PC-9 (cell line): Measurements from ENCODE around the gene EXOSC7. TPM values are rescaled to one million over a fixed set of nuclear protein-coding genes. Genes with fewer than 3 reads are reported as not detected.

Experiments used
- BruUV-seq: library from RNA; stranded (reverse); fragments of 400-500 nt; replicated peaks from 2 replicates; lab custom pipeline; 2021; lab: Mats Ljungman, UMichigan
- CTCF ChIA-PET: fragments of 300-600 bp; sonication (Branson Sonifier 250); formaldehyde crosslinking; loops from one replicate; lab custom pipeline; 2022; ENCODE audit warnings: antibody characterized with exemption; lab: Charles Lee
- POLR2A ChIA-PET: fragments of 300-600 bp; sonication (Branson Sonifier 250); formaldehyde crosslinking; loops from one replicate; lab custom pipeline; 2022; ENCODE audit warnings: antibody characterized with exemption; ENCODE audit not compliant: unreplicated experiment; lab: Charles Lee
- DNase-seq, 2 experiments: peaks; one replicate each; pipeline versions ENCODE4 v3.0.0 to v3.0.0-alpha.2; 2015 to 2022; ENCODE audit warnings: mixed read lengths in 1 of 2
- H2AFZ ChIP-seq: fragments of 200-600 bp; sonication (generic); 2 replicates; pipeline ENCODE4 v1.8.1; 2017; ENCODE audit warnings: antibody characterized with exemption
- H3F3A ChIP-seq: fragments of 200-600 bp; sonication (generic); 2 replicates; pipeline ENCODE4 v1.8.1; 2017; ENCODE audit warnings: antibody characterized with exemption, mild to moderate bottlenecking, low read depth; ENCODE audit not compliant: insufficient read depth
- H3K27ac ChIP-seq: fragments of 200-600 bp; sonication (generic); 2 replicates; pipeline ENCODE4 v1.6.1; 2016; ENCODE audit warnings: mixed run types
- H3K27me3 ChIP-seq: fragments of 200-600 bp; sonication (generic); 2 replicates; pipeline ENCODE4 v1.6.1; 2016; ENCODE audit warnings: low read depth, mixed run types; ENCODE audit not compliant: insufficient read depth
- H3K36me3 ChIP-seq: fragments of 200-600 bp; sonication (generic); 2 replicates; pipeline ENCODE4 v1.6.1; 2016; ENCODE audit warnings: low read depth, mixed run types
- H3K4me1 ChIP-seq: fragments of 200-600 bp; sonication (generic); replicated peaks from 2 replicates; pipeline ENCODE4 v1.6.1; 2016; ENCODE audit warnings: mixed run types; ENCODE audit not compliant: insufficient read depth
- H3K4me2 ChIP-seq: fragments of 200-600 bp; sonication (generic); 2 replicates; pipeline ENCODE4 v1.6.1; 2017; ENCODE audit warnings: mixed run types
- H3K4me3 ChIP-seq: fragments of 200-600 bp; sonication (generic); 2 replicates; pipeline ENCODE4 v1.6.1; 2016; ENCODE audit warnings: mixed run types
- H3K79me2 ChIP-seq: fragments of 200-600 bp; sonication (generic); 2 replicates; pipeline ENCODE4 v1.6.1; 2017; ENCODE audit warnings: low read depth, mixed run types
- H3K9me2 ChIP-seq: fragments of 200-600 bp; sonication (generic); 2 replicates; pipeline ENCODE4 v1.8.1; 2017; ENCODE audit warnings: mild to moderate bottlenecking; ENCODE audit not compliant: insufficient read depth
- H3K9me3 ChIP-seq: fragments of 200-600 bp; sonication (generic); 2 replicates; pipeline ENCODE4 v1.8.1; 2016; ENCODE audit warnings: low read depth; ENCODE audit not compliant: insufficient read depth
- H4K20me1 ChIP-seq: fragments of 200-600 bp; sonication (generic); 2 replicates; pipeline ENCODE4 v1.8.1; 2017; ENCODE audit not compliant: insufficient read depth
- EZH2 ChIP-seq: fragments of 200-600 bp; sonication (generic); IDR thresholded peaks from 2 replicates; pipeline ENCODE4 v1.8.0; 2017; ENCODE audit warnings: antibody characterized with exemption, low read depth
- intact Hi-C: fragments of 100-400 bp; cut with micrococcal nuclease; formaldehyde crosslinking; loops from one replicate; pipeline ENCODE4 v1.10.0; 2022; ENCODE audit not compliant: unreplicated experiment
- total RNA-seq: library from RNA; stranded (reverse); gene quantifications from 2 replicates; pipeline ENCODE4 v1.2.3, GENCODE V29; 2021
- TF ChIP-seq, protein P1 (sequence below): fragments of 200-600 bp; sonication (generic); conservative IDR thresholded peaks from 2 replicates; pipeline ENCODE4 v1.6.1; 2017; ENCODE audit warnings: mixed run types, antibody characterized with exemption, mild to moderate bottlenecking, moderate library complexity

Gene EXOSC7
- total RNA-seq, 1 experiment from 2014 or later, result 56.2 TPM

DNA sequence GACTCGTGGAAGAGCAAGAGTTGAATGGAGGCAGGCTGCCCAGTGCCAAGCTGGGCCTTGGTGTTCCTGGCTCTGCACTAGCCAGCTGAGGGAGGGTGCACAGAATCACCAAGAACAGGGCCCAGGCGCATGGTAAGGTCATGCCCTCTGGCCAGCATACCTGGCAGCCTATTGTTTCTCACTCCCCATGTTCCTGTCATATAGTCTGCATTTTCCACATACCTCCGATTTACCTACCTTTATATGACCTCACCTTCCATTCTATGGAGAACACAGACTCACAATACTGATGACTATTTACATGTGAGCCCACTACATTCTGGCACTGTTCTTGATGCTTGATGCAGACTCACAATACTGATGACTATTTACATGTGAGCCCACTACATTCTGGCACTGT lies 55.5 kb downstream of the EXOSC7 start:
- CTCF ChIA-PET, result no interaction called here

DNA sequence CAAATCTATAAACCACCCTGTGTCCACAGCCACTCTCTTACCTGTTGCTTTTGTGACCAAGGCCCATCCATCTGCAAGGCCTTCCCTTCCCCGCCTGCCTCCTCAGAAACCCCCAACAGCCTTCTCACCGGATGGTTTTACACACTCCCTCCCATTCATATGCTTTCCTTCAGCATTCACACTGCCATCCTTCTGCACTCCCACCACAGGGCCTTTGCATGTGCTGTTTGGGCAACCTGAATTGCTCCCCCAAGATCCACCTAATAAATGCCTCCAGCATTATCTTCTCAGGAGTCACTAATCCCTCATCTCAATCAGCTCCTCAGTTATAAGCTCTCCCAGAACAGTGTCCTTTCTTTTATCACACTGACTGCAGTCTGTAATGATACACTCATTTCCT lies 56.1 kb downstream of the EXOSC7 start:
- Histone ChIP-seq H3K4me2 (no peak overlapping the region), H3K27ac (no peak overlapping the region), H3F3A (no peaks in the 10 kb centered on the region), H3K4me1 (no peaks in the 10 kb centered on the region), H3K9me2 (no peaks in the 10 kb centered on the region), H3K36me3 (no peaks in the 10 kb centered on the region), H3K4me3 (no peak overlapping the region), H4K20me1 (no peaks in the 10 kb centered on the region), H3K9me3 (no peaks in the 10 kb centered on the region), H2AFZ (no peak overlapping the region), H3K79me2 (no peaks in the 10 kb centered on the region), H3K27me3 (no peaks in the 10 kb centered on the region)
- no peak for DNase-seq
- CTCF ChIA-PET, result no interaction called here
- TF ChIP-seq, protein P1, sequence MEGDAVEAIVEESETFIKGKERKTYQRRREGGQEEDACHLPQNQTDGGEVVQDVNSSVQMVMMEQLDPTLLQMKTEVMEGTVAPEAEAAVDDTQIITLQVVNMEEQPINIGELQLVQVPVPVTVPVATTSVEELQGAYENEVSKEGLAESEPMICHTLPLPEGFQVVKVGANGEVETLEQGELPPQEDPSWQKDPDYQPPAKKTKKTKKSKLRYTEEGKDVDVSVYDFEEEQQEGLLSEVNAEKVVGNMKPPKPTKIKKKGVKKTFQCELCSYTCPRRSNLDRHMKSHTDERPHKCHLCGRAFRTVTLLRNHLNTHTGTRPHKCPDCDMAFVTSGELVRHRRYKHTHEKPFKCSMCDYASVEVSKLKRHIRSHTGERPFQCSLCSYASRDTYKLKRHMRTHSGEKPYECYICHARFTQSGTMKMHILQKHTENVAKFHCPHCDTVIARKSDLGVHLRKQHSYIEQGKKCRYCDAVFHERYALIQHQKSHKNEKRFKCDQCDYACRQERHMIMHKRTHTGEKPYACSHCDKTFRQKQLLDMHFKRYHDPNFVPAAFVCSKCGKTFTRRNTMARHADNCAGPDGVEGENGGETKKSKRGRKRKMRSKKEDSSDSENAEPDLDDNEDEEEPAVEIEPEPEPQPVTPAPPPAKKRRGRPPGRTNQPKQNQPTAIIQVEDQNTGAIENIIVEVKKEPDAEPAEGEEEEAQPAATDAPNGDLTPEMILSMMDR, result no peak
- TF ChIP-seq EZH2, result no peak
- intact Hi-C loops, result loop anchor here (10.0 kb wide), 4 partner anchors 653 to 1343 kb away; partner anchors contain the start of genes CCR5 and SACM1L
- BruUV-seq, result no TSS peak
- POLR2A ChIA-PET, result no interaction called here

More for the DNA sequence above, 55.5 kb downstream of the EXOSC7 start:
- Histone ChIP-seq H3K4me1 (no peaks in the 10 kb centered on the region), H3K4me2 (no peak overlapping the region), H3F3A (no peaks in the 10 kb centered on the region), H3K79me2 (no peaks in the 10 kb centered on the region), H3K9me2 (no peaks in the 10 kb centered on the region), H3K27me3 (no peaks in the 10 kb centered on the region), H2AFZ (no peak overlapping the region), H3K9me3 (no peaks in the 10 kb centered on the region), H4K20me1 (no peaks in the 10 kb centered on the region), H3K27ac (no peak overlapping the region), H3K36me3 (no peaks in the 10 kb centered on the region), H3K4me3 (no peak overlapping the region)
- no peak for DNase-seq
- POLR2A ChIA-PET, result interaction anchor here (0.7 kb wide), 1 partner anchor 458 kb away, joined by 3 read pairs; no protein-coding TSS in a partner anchor
- intact Hi-C loops, result loop anchor here (10.0 kb wide), 4 partner anchors 653 to 1343 kb away; partner anchors contain the start of genes CCR5 and SACM1L
- no peak for TF ChIP-seq EZH2
- TF ChIP-seq, protein P1, result no peak
- BruUV-seq, result no TSS peak

DNA sequence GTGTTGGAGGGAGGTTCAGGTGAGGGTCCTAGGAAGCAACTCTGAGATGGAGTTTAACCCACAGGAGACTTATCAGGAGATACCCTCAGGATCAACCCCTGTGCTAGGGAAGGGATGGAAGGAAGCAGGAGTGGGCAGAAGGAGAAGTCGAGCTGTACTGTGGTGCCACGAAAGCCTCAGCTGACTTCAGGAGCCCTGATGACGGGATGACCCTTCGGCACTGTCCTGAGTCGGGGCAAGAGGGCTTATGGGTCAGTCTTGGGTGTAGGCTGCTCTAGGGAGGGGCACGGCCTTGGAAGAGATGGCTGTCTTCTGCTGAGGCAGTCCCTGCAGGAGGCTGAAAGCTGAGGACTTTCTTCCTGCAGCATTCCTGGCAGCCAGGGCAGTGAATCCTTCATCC lies 57.7 kb downstream of the EXOSC7 start:
- H3K9me3 ChIP-seq, result no peaks in the 10 kb centered on the region

More for the DNA sequence above, 57.7 kb downstream of the EXOSC7 start:
- POLR2A ChIA-PET, result no interaction called here
- H3F3A ChIP-seq, result peaks cover 4% of the 10 kb centered on the region
- DNase-seq, result no peak
- no peak overlapping the region for H2AFZ ChIP-seq
- intact Hi-C loops, result loop anchor here (10.0 kb wide), 4 partner anchors 651 to 1341 kb away; partner anchors contain the start of genes CCR5 and SACM1L
- H3K79me2 ChIP-seq, result no peaks in the 10 kb centered on the region
- peaks cover 7% of the 10 kb centered on the region for H3K4me1 ChIP-seq
- no peaks in the 10 kb centered on the region for H3K9me2 ChIP-seq
- BruUV-seq, result no TSS peak
- H3K36me3 ChIP-seq, result no peaks in the 10 kb centered on the region
- H3K27ac ChIP-seq, result no peak overlapping the region
- TF ChIP-seq, protein P1, result no peak
- TF ChIP-seq EZH2, result no peak
- H3K4me2 ChIP-seq, result no peak overlapping the region
- H3K4me3 ChIP-seq, result no peak overlapping the region
- no peaks in the 10 kb centered on the region for H4K20me1 ChIP-seq
- CTCF ChIA-PET, result no interaction called here
- H3K27me3 ChIP-seq, result no peaks in the 10 kb centered on the region
